Stomach (tissue), 9 donors: ENCODE data around the gene ANKS1B. TPM values are rescaled to one million over a fixed set of nuclear protein-coding genes. Genes with fewer than 3 reads are reported as not detected.
A peak's percentile ranks its signal among the peaks of the same experiment; 100 is the strongest.
"Not testable (repeated sequence)": the region's sequence is repeated elsewhere in the genome, so short reads cannot be mapped to it uniquely, and the experiment has no call there.

ENCODE experiments used
- DNase-seq, 2 donors: peaks; one replicate each; pipeline versions ENCODE4 v3.0.0 to v3.0.0-alpha.2; 2013 to 2019
- H3K27ac ChIP-seq, 5 donors: fragments of 200-600 bp in 4 of 5; sonication (generic) in 4 of 5; one replicate each; pipeline ENCODE4 v1.5.1; 2013 to 2019; ENCODE audit warnings: mild to moderate bottlenecking in 1 of 5, moderate library complexity in 1 of 5
- H3K27me3 ChIP-seq, 3 donors: fragments of 200-600 bp; sonication (generic); one replicate each; pipeline ENCODE4 v1.5.1; 2017 to 2019; ENCODE audit warnings: mixed run types in 1 of 3
- H3K36me3 ChIP-seq, 4 donors: fragments of 200-600 bp; sonication (generic); 1 replicate in 3 of 4; 2 replicates in 1 of 4; pipeline ENCODE4 v1.5.1; 2016 to 2019
- H3K4me1 ChIP-seq, 4 donors: fragments of 200-600 bp; sonication (generic); one replicate each; pipeline ENCODE4 v1.5.1; 2016 to 2019
- H3K4me3 ChIP-seq, 4 donors: fragments of 200-600 bp; sonication (generic) in 3 of 4; one replicate each; pipeline ENCODE4 v1.5.1; 2016 to 2019; ENCODE audit warnings: mild to moderate bottlenecking in 1 of 4
- H3K9me3 ChIP-seq, 4 donors: fragments of 200-600 bp; sonication (generic); one replicate each; pipeline ENCODE4 v1.5.1; 2016 to 2019
- EP300 ChIP-seq: sonication (generic); formaldehyde crosslinking; IDR thresholded peaks from one replicate; pipeline ENCODE4 v1.6.1; 2017; ENCODE audit warnings: antibody characterized with exemption
- POLR2A ChIP-seq, 4 donors: fragments of 450-650 bp; IDR thresholded peaks; one replicate each; pipeline ENCODE4 v1.6.1; 2016; ENCODE audit warnings: antibody characterized with exemption in 4 of 4, control low read depth in 2 of 4, mild to moderate bottlenecking in 1 of 4, moderate library complexity in 1 of 4
- POLR2AphosphoS5 ChIP-seq, 3 donors: sonication (generic); formaldehyde crosslinking; IDR thresholded peaks; one replicate each; pipeline ENCODE4 v1.6.1; 2016; ENCODE audit warnings: antibody characterized with exemption in 3 of 3
- WGBS, 5 donors: extraction: QIAGEN DNeasy Blood & Tissue Kit in 3 of 5; methylation state at CpG; one replicate each; pipeline versions ENCODE4 v1.1.5 to v1.1.7; 2013 to 2018; 5-methylcytosine and 5-hydroxymethylcytosine counted together
- intact Hi-C: fragments of 100-400 bp; cut with DNase I; formaldehyde crosslinking; loops from one replicate; pipeline ENCODE4 v1.15.1; 2023; ENCODE audit warnings: low total_unique reads
- polyA plus RNA-seq, 3 donors: library from polyadenylated mRNA; stranded (reverse); fragments of 200-250 nt; gene quantifications; one replicate each; pipeline ENCODE4 v1.2.3, GENCODE V29; 2013
- total RNA-seq, 5 donors: library from RNA; depleted of rRNA; stranded (reverse); fragments of >200 nt; gene quantifications; one replicate each; pipeline versions ENCODE4 v1.1.0 to v1.2.3, GENCODE V29; 2014 to 2016
- TF ChIP-seq, protein P1 (sequence below), 7 experiments: fragments of 450-650 bp in 4 of 7; fragments of 200-600 bp in 3 of 7; sonication (generic) in 3 of 7; IDR thresholded peaks; one replicate each; pipeline ENCODE4 v1.5.1; 2016 to 2019; ENCODE audit warnings: antibody characterized with exemption in 7 of 7, control low read depth in 2 of 7, mild to moderate bottlenecking in 1 of 7
- donor health status: healthy with polysubstance abuse.
- donor health status: Bipolar disorder and iron deficiency.
- donor health status: healthy.

The ANKS1B gene
- total and polyA plus RNA-seq, 8 donors, result 0.73 to 26.8 (median 2.2) TPM; not detected in 2

DNA sequence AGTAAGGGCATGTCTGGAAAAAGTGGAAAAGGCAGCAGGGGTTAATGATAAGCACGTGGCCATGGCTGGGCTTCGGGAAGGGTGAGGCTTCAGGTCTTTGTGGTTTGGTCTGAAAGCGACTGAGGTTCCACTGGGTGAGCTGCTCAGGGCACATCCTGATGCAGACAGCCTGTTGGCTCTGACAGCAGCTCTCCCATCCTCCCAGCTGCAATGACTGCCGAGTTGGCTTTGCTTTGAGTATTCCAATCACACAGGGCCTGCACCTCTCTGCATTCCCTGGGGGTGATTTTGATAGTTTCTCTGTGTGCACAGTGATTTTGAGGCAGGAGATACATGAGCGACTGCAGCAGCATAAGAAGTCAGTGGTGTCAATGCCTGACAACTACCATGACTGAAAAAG lies 948.9 kb downstream of the ANKS1B start:
- no peaks in the 10 kb centered on the region for H3K36me3 ChIP-seq
- H3K4me1 ChIP-seq, result no peaks in the 10 kb centered on the region
- no peak for DNase-seq
- 34 to 48% (median 41%) methylated on average over 5 of the region's 5 CpGs for WGBS, 5 donors
- no peak overlapping the region for H3K27ac ChIP-seq
- no peak for TF ChIP-seq EP300
- TF ChIP-seq POLR2AphosphoS5 (IDR thresholded peaks at IDR 0.05), result no peak
- no peak for TF ChIP-seq POLR2A (IDR thresholded peaks at IDR 0.05)
- TF ChIP-seq, protein P1, sequence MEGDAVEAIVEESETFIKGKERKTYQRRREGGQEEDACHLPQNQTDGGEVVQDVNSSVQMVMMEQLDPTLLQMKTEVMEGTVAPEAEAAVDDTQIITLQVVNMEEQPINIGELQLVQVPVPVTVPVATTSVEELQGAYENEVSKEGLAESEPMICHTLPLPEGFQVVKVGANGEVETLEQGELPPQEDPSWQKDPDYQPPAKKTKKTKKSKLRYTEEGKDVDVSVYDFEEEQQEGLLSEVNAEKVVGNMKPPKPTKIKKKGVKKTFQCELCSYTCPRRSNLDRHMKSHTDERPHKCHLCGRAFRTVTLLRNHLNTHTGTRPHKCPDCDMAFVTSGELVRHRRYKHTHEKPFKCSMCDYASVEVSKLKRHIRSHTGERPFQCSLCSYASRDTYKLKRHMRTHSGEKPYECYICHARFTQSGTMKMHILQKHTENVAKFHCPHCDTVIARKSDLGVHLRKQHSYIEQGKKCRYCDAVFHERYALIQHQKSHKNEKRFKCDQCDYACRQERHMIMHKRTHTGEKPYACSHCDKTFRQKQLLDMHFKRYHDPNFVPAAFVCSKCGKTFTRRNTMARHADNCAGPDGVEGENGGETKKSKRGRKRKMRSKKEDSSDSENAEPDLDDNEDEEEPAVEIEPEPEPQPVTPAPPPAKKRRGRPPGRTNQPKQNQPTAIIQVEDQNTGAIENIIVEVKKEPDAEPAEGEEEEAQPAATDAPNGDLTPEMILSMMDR (IDR thresholded peaks at IDR 0.05), result no peak
- intact Hi-C loops, result no loop called here
- no peak overlapping the region for H3K4me3 ChIP-seq
- no peaks in the 10 kb centered on the region for H3K27me3 ChIP-seq
- H3K9me3 ChIP-seq, result no peaks in the 10 kb centered on the region

DNA sequence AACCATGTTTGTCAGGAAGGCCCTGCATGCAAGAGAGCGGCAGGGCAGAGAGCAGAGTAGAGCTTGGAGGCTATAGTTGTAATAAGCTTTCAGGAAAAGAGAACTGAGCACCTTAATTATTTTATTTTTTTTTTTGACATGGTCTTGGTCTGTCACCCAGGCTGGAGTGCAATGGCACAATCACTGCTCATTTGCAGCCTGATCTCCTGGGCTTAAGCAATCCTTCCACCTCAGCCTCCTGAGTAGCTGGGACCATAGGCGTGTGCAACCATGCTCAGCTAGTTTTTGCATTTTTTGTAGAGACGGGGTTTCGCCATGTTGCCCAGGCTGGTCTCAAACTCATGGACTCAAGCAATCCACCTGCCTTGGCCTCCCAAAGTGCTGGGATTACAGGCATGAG lies 950.5 kb downstream of the ANKS1B start:
- DNase-seq, H3K36me3 ChIP-seq, H3K27me3 ChIP-seq, H3K4me3 ChIP-seq, H3K4me1 ChIP-seq, H3K9me3 ChIP-seq, intact Hi-C loops, H3K27ac ChIP-seq: not testable (repeated sequence)
- WGBS, 5 donors, result 92 to 98% (median 95%) methylated on average over 4 of the region's 4 CpGs

DNA sequence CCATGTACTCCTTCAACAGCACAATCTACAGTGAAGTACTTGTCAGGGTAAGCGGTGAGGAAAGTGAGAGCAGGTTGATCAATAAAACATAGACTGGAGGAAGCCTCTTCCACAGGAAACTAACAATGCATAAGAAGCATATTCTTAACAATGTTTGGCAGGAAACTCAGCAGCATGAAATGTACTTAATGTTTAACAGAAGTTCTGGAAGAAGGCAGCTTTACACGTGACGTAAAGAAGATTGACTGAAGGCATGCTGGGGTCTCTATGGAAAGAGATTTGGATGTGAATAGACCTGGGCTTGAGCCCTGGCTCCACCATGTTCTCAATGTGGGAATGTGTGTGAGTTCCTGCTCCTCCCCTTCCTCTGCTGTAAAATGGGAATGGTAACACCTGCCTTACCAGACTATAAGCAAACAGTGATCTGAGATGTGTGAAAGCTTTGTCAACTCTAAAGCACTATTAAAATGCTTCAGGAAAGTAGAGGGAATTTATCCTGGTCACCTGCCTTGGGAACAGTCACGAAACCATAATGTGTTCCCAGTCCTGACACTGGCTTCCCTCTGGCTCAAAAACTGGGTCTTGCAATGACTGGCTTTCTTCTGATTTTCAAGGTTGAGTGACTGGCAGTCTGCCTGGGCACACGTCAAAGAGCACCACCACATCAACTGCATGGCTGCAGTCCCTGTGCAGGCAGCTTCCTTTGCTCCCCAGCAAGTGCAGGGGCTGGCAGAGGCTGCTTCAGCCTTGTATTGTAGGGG lies 955.0 kb downstream of the ANKS1B start:
- peak in 1 of 2 donors; percentile 22 for DNase-seq
- TF ChIP-seq EP300, result no peak
- TF ChIP-seq POLR2A (IDR thresholded peaks at IDR 0.05), result no peak
- no peak for TF ChIP-seq POLR2AphosphoS5 (IDR thresholded peaks at IDR 0.05)
- TF ChIP-seq, protein P1 (IDR thresholded peaks at IDR 0.05), result no peak
- Histone ChIP-seq H3K27ac (no peak overlapping the region), H3K9me3 (no peaks in the 10 kb centered on the region), H3K4me3 (no peak overlapping the region), H3K27me3 (no peaks in the 10 kb centered on the region), H3K36me3 (no peaks in the 10 kb centered on the region), H3K4me1 (no peaks in the 10 kb centered on the region)
- 26 to 51% (median 28%) methylated on average over 5 of the region's 5 CpGs for WGBS, 5 donors
- intact Hi-C loops, result no loop called here

DNA sequence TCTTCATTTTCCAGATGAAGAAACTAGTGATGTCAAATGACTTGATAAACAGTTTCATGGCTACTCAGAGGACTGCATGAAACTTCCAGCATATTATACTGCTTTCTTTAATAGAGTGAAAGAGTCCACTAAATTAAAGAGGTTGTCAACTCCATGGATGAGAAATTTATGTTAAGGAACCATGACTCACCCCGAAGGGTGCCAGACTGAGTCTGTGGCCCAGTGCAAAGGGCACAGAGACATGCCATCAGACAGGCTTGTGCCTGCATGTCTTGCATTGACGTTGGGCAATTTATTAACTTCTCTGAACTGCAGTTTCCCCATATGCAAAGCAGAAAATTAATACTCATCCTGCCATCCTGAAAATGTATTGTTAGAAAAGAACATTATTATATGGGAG lies 957.3 kb downstream of the ANKS1B start:
- TF ChIP-seq, protein P1 (IDR thresholded peaks at IDR 0.05), result no peak
- TF ChIP-seq POLR2AphosphoS5 (IDR thresholded peaks at IDR 0.05), result no peak
- TF ChIP-seq EP300, result no peak
- TF ChIP-seq POLR2A (IDR thresholded peaks at IDR 0.05), result no peak
- Histone ChIP-seq H3K27me3 (no peaks in the 10 kb centered on the region), H3K27ac (no peak overlapping the region), H3K36me3 (no peaks in the 10 kb centered on the region), H3K9me3 (no peaks in the 10 kb centered on the region), H3K4me1 (no peaks in the 10 kb centered on the region), H3K4me3 (no peak overlapping the region)
- WGBS, 5 donors, result 62 to 71% (median 68%) methylated on average over 2 of the region's 2 CpGs
- intact Hi-C loops, result no loop called here
- no peak for DNase-seq

DNA sequence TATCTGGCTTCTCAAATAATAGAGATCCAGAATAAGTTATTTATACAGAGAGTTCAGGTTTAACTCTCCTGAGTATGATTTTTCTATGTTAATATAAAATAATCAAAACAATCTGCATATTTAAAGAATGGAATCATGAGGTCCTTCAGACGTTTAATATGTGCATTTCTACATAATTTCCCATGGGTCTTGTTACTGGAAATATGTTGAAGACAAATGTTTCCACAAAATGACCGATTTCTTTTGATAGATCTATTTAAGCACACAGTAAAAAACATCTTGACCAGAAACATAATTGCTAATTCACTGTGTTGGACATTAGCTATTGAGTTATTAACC lies 957.7 kb downstream of the ANKS1B start:
- Histone ChIP-seq H3K27ac (no peak overlapping the region), H3K27me3 (no peaks in the 10 kb centered on the region), H3K36me3 (no peaks in the 10 kb centered on the region), H3K9me3 (no peaks in the 10 kb centered on the region), H3K4me1 (no peaks in the 10 kb centered on the region), H3K4me3 (no peak overlapping the region)
- WGBS, 5 donors, result 45 to 62% (median 47%) methylated on average over 2 of the region's 2 CpGs
- TF ChIP-seq EP300, result no peak
- TF ChIP-seq, protein P1 (IDR thresholded peaks at IDR 0.05), result no peak
- TF ChIP-seq POLR2AphosphoS5 (IDR thresholded peaks at IDR 0.05), result no peak
- TF ChIP-seq POLR2A (IDR thresholded peaks at IDR 0.05), result no peak
- intact Hi-C loops, result no loop called here
- no peak for DNase-seq
